ENCODE results near the gene TP53I11.
A peak's percentile ranks its signal among the peaks of the same experiment; 100 is the strongest.

The TP53I11 gene

DNA sequence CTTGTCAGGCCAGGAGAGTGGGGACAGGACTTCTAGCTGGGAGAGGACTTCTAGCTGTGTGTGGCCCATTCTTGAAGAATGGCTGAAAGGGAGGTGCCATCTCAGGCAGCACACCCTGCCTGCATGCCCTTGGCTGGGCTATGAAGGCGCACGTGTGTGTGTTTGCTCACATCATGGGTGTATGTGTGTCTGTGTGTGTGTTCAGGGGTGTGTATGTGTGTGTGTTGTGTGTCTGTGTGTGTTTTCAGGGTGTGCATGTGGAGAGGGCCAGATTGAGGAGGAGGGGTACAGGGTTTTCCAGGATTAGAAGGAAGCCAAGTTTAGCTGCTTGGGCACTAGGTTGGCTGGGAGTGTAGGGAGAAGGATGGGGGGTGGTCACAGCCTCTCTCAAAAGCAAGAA lies 16.6 kb downstream of the TP53I11 start:
- Histone ChIP-seq H3K9ac (ENCODE audit: low read depth, low read length) (no peak overlapping the region), H3K4me1 (ENCODE audit: insufficient read depth, low read length) (peaks cover 4% of the 10 kb centered on the region; the same call in 1 of the 2 replicates), H3K36me3 (ENCODE audit: insufficient read depth, low read depth, low read length) (peaks cover 4% of the 10 kb centered on the region; the same call in 1 of the 2 replicates), H3K27me3 (ENCODE audit: insufficient read depth, low read length) (no peaks in the 10 kb centered on the region), H3K9me3 (ENCODE audit: insufficient read depth, low read depth, low read length) (no peaks in the 10 kb centered on the region), H3K4me3 (ENCODE audit: low read length) (no peak overlapping the region), H3K27ac (ENCODE audit: low read length) (no peak overlapping the region)

DNA sequence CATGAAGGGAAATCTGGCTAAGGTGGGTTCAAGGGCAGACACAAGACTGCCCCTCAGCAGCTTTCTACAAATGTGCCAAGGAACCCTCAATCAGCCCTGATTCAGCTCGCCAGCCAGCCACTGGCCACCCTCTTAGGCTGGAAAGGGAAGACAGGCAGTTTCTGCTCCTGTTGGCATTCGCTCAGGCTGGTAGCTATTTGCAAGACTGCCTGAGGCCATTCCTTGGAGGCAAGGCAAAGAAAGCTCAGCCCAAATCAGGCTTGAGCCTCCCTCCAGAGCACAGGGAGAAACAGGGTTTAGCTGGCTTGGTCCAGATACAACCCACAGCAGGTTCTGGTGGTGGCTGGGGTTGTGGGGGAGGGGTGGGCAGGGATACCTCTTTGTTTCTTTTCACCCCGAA lies 19.2 kb downstream of the TP53I11 start:
- no peaks in the 10 kb centered on the region for H3K27me3 ChIP-seq (ENCODE audit: insufficient read depth, low read length)
- peak overlapping the region; percentile 48; the same call in 1 of the 2 replicates for H3K9ac ChIP-seq (ENCODE audit: low read depth, low read length)
- no peaks in the 10 kb centered on the region for H3K9me3 ChIP-seq (ENCODE audit: insufficient read depth, low read depth, low read length)
- H3K4me1 ChIP-seq (ENCODE audit: insufficient read depth, low read length): peaks cover 7% of the 10 kb centered on the region; the same call in 1 of the 2 replicates
- H3K36me3 ChIP-seq (ENCODE audit: insufficient read depth, low read depth, low read length): peaks cover 4% of the 10 kb centered on the region; the same call in 1 of the 2 replicates
- no peak overlapping the region for H3K4me3 ChIP-seq (ENCODE audit: low read length)
- no peak overlapping the region for H3K27ac ChIP-seq (ENCODE audit: low read length)

- Histone ChIP-seq H3K9me3 (ENCODE audit: insufficient read depth, low read depth, low read length) (no peaks in the 10 kb centered on the region), H3K4me3 (ENCODE audit: low read length) (no peak overlapping the region), H3K27ac (ENCODE audit: low read length) (no peak overlapping the region), H3K4me1 (ENCODE audit: insufficient read depth, low read length) (peaks cover 7% of the 10 kb centered on the region; the same call in 1 of the 2 replicates), H3K9ac (ENCODE audit: low read depth, low read length) (peak overlapping the region; percentile 48), H3K27me3 (ENCODE audit: insufficient read depth, low read length) (no peaks in the 10 kb centered on the region), H3K36me3 (ENCODE audit: insufficient read depth, low read depth, low read length) (peaks cover 4% of the 10 kb centered on the region; the same call in 1 of the 2 replicates)
Measured at GRCh38 chr11:44930588-44931302, 19.9 kb downstream of the TP53I11 start.

- H3K4me1 ChIP-seq (ENCODE audit: insufficient read depth, low read length): peaks cover 7% of the 10 kb centered on the region; the same call in 1 of the 2 replicates
- no peak overlapping the region for H3K4me3 ChIP-seq (ENCODE audit: low read length)
- H3K9ac ChIP-seq (ENCODE audit: low read depth, low read length): no peak overlapping the region
- no peaks in the 10 kb centered on the region; the same call in 1 of the 2 replicates for H3K36me3 ChIP-seq (ENCODE audit: insufficient read depth, low read depth, low read length)
- no peaks in the 10 kb centered on the region for H3K27me3 ChIP-seq (ENCODE audit: insufficient read depth, low read length)
- H3K27ac ChIP-seq (ENCODE audit: low read length): no peak overlapping the region
- H3K9me3 ChIP-seq (ENCODE audit: insufficient read depth, low read depth, low read length): no peaks in the 10 kb centered on the region
Measured at GRCh38 chr11:44928816-44929215, 21.9 kb downstream of the TP53I11 start.

GRCh38 chr11:44928144-44928543 lies 22.5 kb downstream of the TP53I11 start:
- no peak overlapping the region for H3K9ac ChIP-seq (ENCODE audit: low read depth, low read length)
- no peaks in the 10 kb centered on the region for H3K9me3 ChIP-seq (ENCODE audit: insufficient read depth, low read depth, low read length)
- no peak overlapping the region for H3K4me3 ChIP-seq (ENCODE audit: low read length)
- H3K27ac ChIP-seq (ENCODE audit: low read length): no peak overlapping the region
- H3K27me3 ChIP-seq (ENCODE audit: insufficient read depth, low read length): no peaks in the 10 kb centered on the region
- peaks cover 7% of the 10 kb centered on the region; the same call in 1 of the 2 replicates for H3K4me1 ChIP-seq (ENCODE audit: insufficient read depth, low read length)
- H3K36me3 ChIP-seq (ENCODE audit: insufficient read depth, low read depth, low read length): no peaks in the 10 kb centered on the region; the same call in 1 of the 2 replicates

- H3K27ac ChIP-seq (ENCODE audit: low read length): no peak overlapping the region
- no peak overlapping the region; the same call in 1 of the 2 replicates for H3K4me3 ChIP-seq (ENCODE audit: low read length)
- H3K9ac ChIP-seq (ENCODE audit: low read depth, low read length): no peak overlapping the region
- H3K4me1 ChIP-seq (ENCODE audit: insufficient read depth, low read length): peaks cover 7% of the 10 kb centered on the region; the same call in 1 of the 2 replicates
- no peaks in the 10 kb centered on the region for H3K27me3 ChIP-seq (ENCODE audit: insufficient read depth, low read length)
- no peaks in the 10 kb centered on the region; the same call in 1 of the 2 replicates for H3K36me3 ChIP-seq (ENCODE audit: insufficient read depth, low read depth, low read length)
- H3K9me3 ChIP-seq (ENCODE audit: insufficient read depth, low read depth, low read length): no peaks in the 10 kb centered on the region
Measured at GRCh38 chr11:44927174-44927661, 23.5 kb downstream of the TP53I11 start.

GRCh38 chr11:44926036-44926435 lies 24.6 kb downstream of the TP53I11 start:
- H3K9me3 ChIP-seq (ENCODE audit: insufficient read depth, low read depth, low read length): no peaks in the 10 kb centered on the region
- H3K27ac ChIP-seq (ENCODE audit: low read length): no peak overlapping the region
- H3K4me1 ChIP-seq (ENCODE audit: insufficient read depth, low read length): peaks cover 3% of the 10 kb centered on the region; the same call in 1 of the 2 replicates
- H3K27me3 ChIP-seq (ENCODE audit: insufficient read depth, low read length): no peaks in the 10 kb centered on the region
- no peaks in the 10 kb centered on the region; the same call in 1 of the 2 replicates for H3K36me3 ChIP-seq (ENCODE audit: insufficient read depth, low read depth, low read length)
- H3K4me3 ChIP-seq (ENCODE audit: low read length): no peak overlapping the region
- no peak overlapping the region for H3K9ac ChIP-seq (ENCODE audit: low read depth, low read length)

- Histone ChIP-seq H3K9me3 (ENCODE audit: insufficient read depth, low read depth, low read length) (no peaks in the 10 kb centered on the region), H3K36me3 (ENCODE audit: insufficient read depth, low read depth, low read length) (no peaks in the 10 kb centered on the region; the same call in 1 of the 2 replicates), H3K4me3 (ENCODE audit: low read length) (no peak overlapping the region), H3K27me3 (ENCODE audit: insufficient read depth, low read length) (no peaks in the 10 kb centered on the region), H3K27ac (ENCODE audit: low read length) (no peak overlapping the region), H3K9ac (ENCODE audit: low read depth, low read length) (no peak overlapping the region), H3K4me1 (ENCODE audit: insufficient read depth, low read length) (peaks cover 3% of the 10 kb centered on the region; the same call in 1 of the 2 replicates)
Measured at GRCh38 chr11:44923806-44924205, 26.9 kb downstream of the TP53I11 start.

DNA sequence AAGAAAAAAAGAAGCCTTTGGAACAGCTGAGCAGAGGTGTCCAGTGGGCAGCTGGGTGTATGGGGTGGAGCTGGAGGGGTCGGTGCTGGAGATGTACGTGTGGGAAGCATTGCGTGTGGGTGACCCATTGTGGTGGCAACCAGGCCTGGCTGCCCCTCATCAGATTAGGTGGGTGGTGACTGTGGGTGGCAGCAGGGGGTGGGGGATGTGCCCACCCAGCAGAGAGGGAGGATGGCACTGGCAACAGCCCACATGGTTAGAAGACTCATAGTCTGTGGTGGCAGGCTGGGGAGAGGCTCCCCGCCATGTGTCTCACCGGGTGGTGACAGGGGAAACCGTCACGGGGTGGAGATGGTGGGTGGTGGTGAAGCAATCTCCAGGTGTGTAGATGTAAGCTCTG lies 27.6 kb downstream of the TP53I11 start:
- H3K36me3 ChIP-seq (ENCODE audit: insufficient read depth, low read depth, low read length): no peaks in the 10 kb centered on the region; the same call in 1 of the 2 replicates
- peaks cover 2% of the 10 kb centered on the region; the same call in 1 of the 2 replicates for H3K4me1 ChIP-seq (ENCODE audit: insufficient read depth, low read length)
- H3K9me3 ChIP-seq (ENCODE audit: insufficient read depth, low read depth, low read length): no peaks in the 10 kb centered on the region
- H3K27ac ChIP-seq (ENCODE audit: low read length): no peak overlapping the region
- no peak overlapping the region for H3K9ac ChIP-seq (ENCODE audit: low read depth, low read length)
- no peaks in the 10 kb centered on the region for H3K27me3 ChIP-seq (ENCODE audit: insufficient read depth, low read length)
- no peak overlapping the region for H3K4me3 ChIP-seq (ENCODE audit: low read length)

- Histone ChIP-seq H3K27me3 (ENCODE audit: insufficient read depth, low read length) (no peaks in the 10 kb centered on the region), H3K27ac (ENCODE audit: low read length) (no peak overlapping the region), H3K36me3 (ENCODE audit: insufficient read depth, low read depth, low read length) (no peaks in the 10 kb centered on the region; the same call in 1 of the 2 replicates), H3K9me3 (ENCODE audit: insufficient read depth, low read depth, low read length) (no peaks in the 10 kb centered on the region), H3K9ac (ENCODE audit: low read depth, low read length) (no peak overlapping the region), H3K4me3 (ENCODE audit: low read length) (no peak overlapping the region), H3K4me1 (ENCODE audit: insufficient read depth, low read length) (no peaks in the 10 kb centered on the region)
Measured at GRCh38 chr11:44920451-44920850, 30.2 kb downstream of the TP53I11 start.

GRCh38 chr11:44917741-44918140 lies 32.9 kb downstream of the TP53I11 start:
- no peaks in the 10 kb centered on the region; the same call in 1 of the 2 replicates for H3K4me1 ChIP-seq (ENCODE audit: insufficient read depth, low read length)
- H3K9me3 ChIP-seq (ENCODE audit: insufficient read depth, low read depth, low read length): no peaks in the 10 kb centered on the region
- no peak overlapping the region for H3K4me3 ChIP-seq (ENCODE audit: low read length)
- H3K27ac ChIP-seq (ENCODE audit: low read length): no peak overlapping the region
- no peaks in the 10 kb centered on the region for H3K27me3 ChIP-seq (ENCODE audit: insufficient read depth, low read length)
- H3K9ac ChIP-seq (ENCODE audit: low read depth, low read length): no peak overlapping the region
- no peaks in the 10 kb centered on the region; the same call in 1 of the 2 replicates for H3K36me3 ChIP-seq (ENCODE audit: insufficient read depth, low read depth, low read length)
